ENCODE results near the gene GABRR1. TPM values are rescaled to one million over a fixed set of nuclear protein-coding genes. Genes with fewer than 3 reads are reported as not detected.

GABRR1 gene
- total RNA-seq, 1 donor from 2014 or later: not detected

DNA sequence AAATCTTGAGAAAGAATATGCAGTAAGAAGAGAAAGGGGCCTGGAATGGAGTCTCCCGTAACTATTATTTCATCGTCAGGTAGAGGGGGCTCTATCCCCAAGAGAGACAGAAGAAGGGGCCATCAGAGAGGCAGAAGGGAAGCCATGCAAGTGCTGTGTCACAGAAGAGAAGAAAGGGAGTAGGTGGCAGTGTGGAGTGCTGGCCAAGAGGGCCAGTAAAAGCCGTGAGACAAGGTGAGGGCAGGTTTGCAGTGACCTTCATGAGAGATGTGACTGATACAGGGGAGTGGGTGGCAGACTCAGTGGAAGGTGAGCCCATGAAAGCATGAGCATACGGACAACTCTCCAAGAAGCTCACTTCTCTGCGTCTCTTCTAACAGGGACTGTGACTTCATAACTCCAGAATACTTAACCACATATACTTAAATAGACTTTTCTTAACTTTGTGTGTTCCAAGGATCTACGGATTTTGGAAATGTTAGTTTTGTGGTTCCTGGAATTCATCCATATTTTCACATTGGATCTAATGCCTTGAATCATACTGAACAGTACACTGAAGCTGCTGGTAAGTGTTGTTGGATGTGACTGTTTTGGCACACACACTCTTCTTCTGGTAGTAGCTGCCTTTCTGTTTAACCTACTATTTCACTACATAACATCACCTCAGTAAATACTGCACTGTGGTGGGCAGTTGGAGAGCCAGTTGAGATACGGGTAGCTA lies 55.7 kb downstream of the GABRR1 start:
- H3K27ac Mint-ChIP-seq: no peak overlapping the region
- no peak for DNase-seq
- no peak for ATAC-seq (ENCODE audit: low read depth)
- no peak overlapping the region for H3K4me3 Mint-ChIP-seq
- ChIA-PET POLR2A (no interaction called here), CTCF (no interaction called here)
- no peaks in the 10 kb centered on the region for H3K4me1 Mint-ChIP-seq
- H3K36me3 Mint-ChIP-seq (ENCODE audit: low read depth): peaks cover 58% of the 10 kb centered on the region
- H3K27me3 Mint-ChIP-seq: no peaks in the 10 kb centered on the region
- H3K9me3 Mint-ChIP-seq: no peaks in the 10 kb centered on the region
- intact Hi-C loops (cut with micrococcal nuclease): no loop called here
- TF ChIP-seq, protein P1, sequence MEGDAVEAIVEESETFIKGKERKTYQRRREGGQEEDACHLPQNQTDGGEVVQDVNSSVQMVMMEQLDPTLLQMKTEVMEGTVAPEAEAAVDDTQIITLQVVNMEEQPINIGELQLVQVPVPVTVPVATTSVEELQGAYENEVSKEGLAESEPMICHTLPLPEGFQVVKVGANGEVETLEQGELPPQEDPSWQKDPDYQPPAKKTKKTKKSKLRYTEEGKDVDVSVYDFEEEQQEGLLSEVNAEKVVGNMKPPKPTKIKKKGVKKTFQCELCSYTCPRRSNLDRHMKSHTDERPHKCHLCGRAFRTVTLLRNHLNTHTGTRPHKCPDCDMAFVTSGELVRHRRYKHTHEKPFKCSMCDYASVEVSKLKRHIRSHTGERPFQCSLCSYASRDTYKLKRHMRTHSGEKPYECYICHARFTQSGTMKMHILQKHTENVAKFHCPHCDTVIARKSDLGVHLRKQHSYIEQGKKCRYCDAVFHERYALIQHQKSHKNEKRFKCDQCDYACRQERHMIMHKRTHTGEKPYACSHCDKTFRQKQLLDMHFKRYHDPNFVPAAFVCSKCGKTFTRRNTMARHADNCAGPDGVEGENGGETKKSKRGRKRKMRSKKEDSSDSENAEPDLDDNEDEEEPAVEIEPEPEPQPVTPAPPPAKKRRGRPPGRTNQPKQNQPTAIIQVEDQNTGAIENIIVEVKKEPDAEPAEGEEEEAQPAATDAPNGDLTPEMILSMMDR (IDR thresholded peaks at IDR 0.05): no peak

DNA sequence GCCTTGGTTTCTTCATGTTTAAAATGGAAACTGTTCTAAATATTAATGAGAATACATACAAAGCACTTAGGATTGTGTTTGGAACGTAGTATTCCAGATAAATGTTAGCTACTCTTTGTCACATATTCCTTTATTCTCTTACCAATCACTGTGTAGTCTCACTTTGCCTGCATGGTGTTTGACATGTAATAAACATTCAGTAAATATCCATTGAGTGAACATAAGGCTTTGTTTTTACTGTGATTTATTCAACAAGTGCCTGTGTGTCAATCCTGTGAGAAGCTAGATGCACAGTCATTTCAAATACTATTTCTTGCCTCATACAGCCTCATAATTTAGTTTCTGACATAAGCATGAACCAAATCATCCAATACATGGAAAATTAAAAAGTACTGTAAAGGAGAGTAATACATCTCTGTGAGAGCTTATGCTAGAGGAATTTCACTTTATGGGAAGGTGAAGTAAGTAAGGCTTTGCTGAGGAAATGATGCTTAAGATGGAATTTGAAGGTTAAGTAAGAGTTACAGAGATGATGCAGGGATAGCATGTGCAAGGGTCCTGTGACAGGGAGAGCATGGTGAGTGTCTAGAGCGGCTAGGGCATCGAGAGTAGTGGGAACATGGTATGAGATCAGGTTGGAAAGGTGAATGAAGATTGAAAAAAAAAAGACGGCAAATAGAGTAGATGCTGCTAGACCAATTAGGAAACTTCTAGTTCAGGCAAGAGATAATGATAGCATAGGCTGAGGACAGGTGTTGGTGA lies 56.6 kb downstream of the GABRR1 start:
- Mint-ChIP-seq H3K36me3 (ENCODE audit: low read depth) (peaks cover 62% of the 10 kb centered on the region), H3K9me3 (no peaks in the 10 kb centered on the region), H3K4me3 (no peak overlapping the region), H3K4me1 (no peaks in the 10 kb centered on the region), H3K27ac (no peak overlapping the region), H3K27me3 (no peaks in the 10 kb centered on the region)
- ATAC-seq (ENCODE audit: low read depth) (no peak), DNase-seq (no peak)
- CTCF ChIA-PET: no interaction called here
- intact Hi-C loops (cut with micrococcal nuclease): no loop called here
- TF ChIP-seq, protein P1 (IDR thresholded peaks at IDR 0.05): no peak
- POLR2A ChIA-PET: interaction anchor here (1.2 kb wide), 1 partner anchor 15 kb away, joined by 4 read pairs; the partner anchor contains the start of gene PM20D2

DNA sequence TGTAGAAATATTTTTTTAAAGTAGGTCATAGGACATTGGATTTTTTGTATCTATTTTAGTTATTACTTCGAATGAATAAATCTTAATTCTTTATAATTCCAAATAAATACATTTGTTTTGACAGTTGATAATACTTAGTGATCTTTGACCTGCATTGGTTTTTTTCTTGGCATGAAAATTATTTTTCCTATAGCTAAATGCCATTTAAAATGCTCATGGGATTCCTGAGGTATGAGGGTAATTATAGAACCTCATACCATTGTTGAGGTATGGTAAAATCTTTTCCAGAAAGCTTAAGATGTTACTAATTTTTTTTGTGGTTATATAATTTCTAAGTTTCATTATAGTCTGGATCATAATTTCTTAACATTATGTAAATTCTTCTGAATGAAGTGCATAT lies 63.0 kb downstream of the GABRR1 start:
- Mint-ChIP-seq H3K27ac (no peak overlapping the region), H3K27me3 (no peaks in the 10 kb centered on the region), H3K4me1 (no peaks in the 10 kb centered on the region), H3K36me3 (ENCODE audit: low read depth) (peaks cover 47% of the 10 kb centered on the region), H3K4me3 (no peak overlapping the region), H3K9me3 (no peaks in the 10 kb centered on the region)
- ChIA-PET POLR2A (interaction anchor here (1.3 to 2.0 kb wide), 2 partner anchors 8 to 75 kb away, joined by 3 to 6 read pairs; partner anchors contain the start of gene PM20D2), CTCF (no interaction called here)
- intact Hi-C loops (cut with micrococcal nuclease): no loop called here
- ATAC-seq (ENCODE audit: low read depth): no peak
- TF ChIP-seq, protein P1 (IDR thresholded peaks at IDR 0.05): no peak
- DNase-seq: no peak

DNA sequence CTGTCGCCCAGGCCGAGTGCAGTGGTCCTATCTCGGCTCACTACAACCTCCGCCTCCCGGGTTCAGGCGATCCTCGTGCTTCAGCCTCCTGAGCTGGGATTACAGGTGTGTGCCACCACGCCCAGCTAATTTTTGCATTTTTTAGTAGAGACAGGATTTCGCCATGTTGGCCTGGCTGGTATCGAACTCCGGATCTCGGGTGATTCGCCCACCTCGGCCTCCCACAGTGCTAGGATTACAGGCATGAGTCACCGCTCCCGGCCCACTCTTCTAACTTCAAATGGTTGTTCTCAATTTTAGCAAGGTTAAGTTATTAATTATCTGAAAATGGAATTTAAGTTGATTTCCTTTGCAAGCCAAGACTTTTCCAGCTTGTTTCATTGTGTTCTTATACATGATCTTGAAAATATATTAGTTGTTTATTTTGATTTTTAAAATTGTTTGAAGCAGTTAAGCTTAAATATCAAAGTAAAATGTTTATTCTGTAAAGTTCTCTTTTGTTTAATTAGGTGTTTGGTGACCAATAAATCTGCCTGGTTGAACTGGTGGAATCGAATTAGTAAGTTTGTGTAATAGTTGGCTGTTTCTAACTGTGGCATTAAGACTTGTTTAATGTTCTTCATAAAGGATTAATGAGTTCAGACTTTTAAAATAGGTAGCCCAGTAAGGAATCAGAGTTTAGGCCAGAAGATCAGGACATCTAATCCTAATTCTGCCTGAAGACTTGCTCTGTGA lies 69.0 kb downstream of the GABRR1 start:
- Mint-ChIP-seq H3K36me3 (ENCODE audit: low read depth) (peaks cover 23% of the 10 kb centered on the region), H3K27ac (no peak overlapping the region), H3K4me3 (no peak overlapping the region), H3K27me3 (no peaks in the 10 kb centered on the region), H3K9me3 (no peaks in the 10 kb centered on the region), H3K4me1 (peaks cover 22% of the 10 kb centered on the region)
- intact Hi-C loops (cut with micrococcal nuclease): no loop called here
- ChIA-PET CTCF (interaction anchor here (0.9 kb wide), 1 partner anchor 165 kb away, joined by 4 read pairs; no protein-coding TSS in a partner anchor), POLR2A (interaction anchor here (0.7 to 4.3 kb wide), 4 partner anchors 15 to 626 kb away, joined by 3 to 158 read pairs (median 8); partner anchors contain the start of gene PNRC1)
- TF ChIP-seq, protein P1 (IDR thresholded peaks at IDR 0.05): no peak
- DNase-seq (no peak), ATAC-seq (ENCODE audit: low read depth) (no peak)

Measured in activated B cell treated with CpG ODN at 0.5 μM for 24 hours (primary cell).